OCI-LY3 (cell line): ENCODE results near the gene ACSS1.

Source experiments
- CTCF ChIP-seq: fragments of 200-600, 300-600 bp; sonication (generic); IDR thresholded peaks from 2 replicates; pipeline ENCODE4 v1.5.1; 2014; ENCODE audit warnings: antibody characterized with exemption, low read length, low read depth
- EZH2phosphoT487 ChIP-seq: fragments of 200-600 bp; shearing (Covaris generic); IDR thresholded peaks from 2 replicates; pipeline ENCODE4 v1.6.1; 2018; ENCODE audit warnings: antibody characterized with exemption, mixed run types, low read depth

- TF ChIP-seq CTCF, result no peak
- TF ChIP-seq EZH2phosphoT487, result no peak
These were observed 52.3 kb downstream of the ACSS1 start for GRCh38 chr20:25005661-25006060.
